ENCODE measurements around the gene SOBP.
"Not testable (repeated sequence)": the region's sequence is repeated elsewhere in the genome, so short reads cannot be mapped to it uniquely, and the experiment has no call there.

The SOBP gene

GRCh38 chr6:107488174-107488874 lies 1.6 kb upstream of the SOBP start:
- no peak for DNase-seq (ENCODE audit: low read depth in 2 of 2)

GRCh38 chr6:107488875-107489635 lies 862 bp upstream of the SOBP start:
- no peak for DNase-seq (ENCODE audit: low read depth in 2 of 2)

GRCh38 chr6:107490566-107491137 lies 735 bp downstream of the SOBP start:
- DNase-seq (ENCODE audit: low read depth in 2 of 2) = no peak

- DNase-seq (ENCODE audit: low read depth in 2 of 2) = no peak
Observed at GRCh38 chr6:107491138-107491609, 1.3 kb downstream of the SOBP start.

GRCh38 chr6:107491760-107492660 lies 2.1 kb downstream of the SOBP start:
- DNase-seq (ENCODE audit: low read depth in 2 of 2) = no peak

GRCh38 chr6:107493158-107494057 lies 3.5 kb downstream of the SOBP start:
- no peak for DNase-seq (ENCODE audit: low read depth in 2 of 2)

GRCh38 chr6:107495196-107495643 lies 5.3 kb downstream of the SOBP start:
- no peak for DNase-seq (ENCODE audit: low read depth in 2 of 2)

GRCh38 chr6:107495971-107496370 lies 6.1 kb downstream of the SOBP start:
- DNase-seq (ENCODE audit: low read depth in 2 of 2) = no peak

GRCh38 chr6:107496892-107497684 lies 7.2 kb downstream of the SOBP start:
- no peak for DNase-seq (ENCODE audit: low read depth in 2 of 2)

GRCh38 chr6:107504270-107505026 lies 14.5 kb downstream of the SOBP start:
- no peak for DNase-seq (ENCODE audit: low read depth in 2 of 2)

- DNase-seq (ENCODE audit: low read depth in 2 of 2) = no peak
Observed at GRCh38 chr6:107506145-107506544, 16.2 kb downstream of the SOBP start.

- DNase-seq (ENCODE audit: low read depth in 2 of 2) = no peak
Observed at GRCh38 chr6:107509506-107509905, 19.6 kb downstream of the SOBP start.

GRCh38 chr6:107510108-107510507 lies 20.2 kb downstream of the SOBP start:
- DNase-seq (ENCODE audit: low read depth in 2 of 2) = no peak

GRCh38 chr6:107511511-107511993 lies 21.6 kb downstream of the SOBP start:
- no peak for DNase-seq (ENCODE audit: low read depth in 2 of 2)

- DNase-seq (ENCODE audit: low read depth in 2 of 2) = no peak
Observed at GRCh38 chr6:107513214-107513613, 23.3 kb downstream of the SOBP start.

- no peak for DNase-seq (ENCODE audit: low read depth in 2 of 2)
Observed at GRCh38 chr6:107515955-107516354, 26.0 kb downstream of the SOBP start.

GRCh38 chr6:107517274-107517673 lies 27.4 kb downstream of the SOBP start:
- no peak for DNase-seq (ENCODE audit: low read depth in 2 of 2)

GRCh38 chr6:107519224-107519623 lies 29.3 kb downstream of the SOBP start:
- DNase-seq (ENCODE audit: low read depth in 2 of 2) = not testable (repeated sequence)

GRCh38 chr6:107520706-107521105 lies 30.8 kb downstream of the SOBP start:
- not testable (repeated sequence) for DNase-seq (ENCODE audit: low read depth in 2 of 2)
